ENCODE data around the gene IKBKE. TPM values are rescaled to one million over a fixed set of nuclear protein-coding genes. Genes with fewer than 3 reads are reported as not detected.

The IKBKE gene
- total and polyA plus RNA-seq, 2 donors (not counting 3 experiments of a cell fraction or from before 2014, with no cell fraction given), result 17.9 to 20.7 TPM

DNA sequence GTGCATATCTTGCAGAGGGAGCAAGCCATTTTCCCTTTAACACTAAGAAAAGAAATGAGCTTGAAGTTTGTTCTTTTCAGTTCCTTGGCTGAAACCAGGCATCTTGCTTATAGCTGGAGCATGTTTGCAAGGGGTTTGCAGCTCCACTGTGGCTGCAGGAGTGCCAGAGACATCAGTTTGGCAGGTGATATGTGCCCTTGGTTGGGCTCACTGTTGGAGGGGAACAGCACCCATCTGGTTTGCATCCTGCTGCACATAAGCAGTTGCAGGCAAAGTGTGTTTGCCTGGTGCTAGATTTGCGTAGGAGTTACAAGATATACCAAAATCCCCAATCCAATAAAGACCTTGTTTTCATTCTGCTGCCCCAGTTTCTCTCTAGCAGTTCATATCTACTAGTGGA lies 47.8 kb upstream of the IKBKE start:
- peaks cover 22 to 24% of the 10 kb centered on the region in 2 experiments for H3K36me3 ChIP-seq (ENCODE audit: control insufficient read depth in 2 of 2, extremely low read depth in 1 of 2, insufficient read depth in 2 of 2, low read length in 2 of 2)
- H2AFZ ChIP-seq (ENCODE audit: low read depth, low read length), result no peak overlapping the region
- intact Hi-C loops (cut with micrococcal nuclease), result no loop called here

DNA sequence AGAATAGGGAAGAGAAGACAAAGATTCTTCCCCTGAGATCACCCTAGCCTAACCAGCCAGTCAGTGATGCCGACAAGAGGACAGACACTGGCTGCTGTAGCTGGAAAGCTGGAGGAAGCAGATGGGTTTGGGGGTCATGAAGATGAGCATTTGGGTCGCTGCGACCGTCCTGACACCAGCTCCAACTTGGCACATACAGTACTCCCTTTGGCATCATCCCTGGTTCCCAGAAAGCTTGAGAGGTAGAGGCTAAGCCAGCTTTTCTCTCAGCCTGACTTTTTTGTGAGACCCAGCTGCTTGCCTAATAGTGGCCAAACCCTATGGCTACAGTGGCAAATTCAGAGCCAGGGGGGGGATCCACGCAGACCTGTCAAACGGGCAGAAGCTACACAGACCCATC lies 43.0 kb upstream of the IKBKE start:
- Histone ChIP-seq H3K9me1 (replicated peaks; ENCODE audit: control insufficient read depth, extremely low read depth, insufficient read depth, low read length) (no peaks in the 10 kb centered on the region), H3K4me2 (ENCODE audit: insufficient read depth, low read length) (no peak overlapping the region), H3K27ac (ENCODE audit: insufficient read depth, low read depth, low read length) (no peak overlapping the region), H3K9ac (replicated peaks; ENCODE audit: extremely low read depth, insufficient read depth, low read length) (no peak overlapping the region), H3K27me3 (ENCODE audit: control insufficient read depth in 2 of 2, insufficient read depth in 2 of 2, low read length in 2 of 2) (no peaks in the 10 kb centered on the region), H3K9me3 (replicated peaks; ENCODE audit: control insufficient read depth, insufficient read depth, low read length) (no peaks in the 10 kb centered on the region), H3K36me3 (ENCODE audit: control insufficient read depth in 2 of 2, extremely low read depth in 1 of 2, insufficient read depth in 2 of 2, low read length in 2 of 2) (peaks cover 9 to 16% of the 10 kb centered on the region in 2 experiments), H3K4me3 (replicated peaks in 1 of 3; ENCODE audit: insufficient read depth in 1 of 3, low read depth in 1 of 3, low read length in 3 of 3) (no peak overlapping the region), H3K79me2 (ENCODE audit: control insufficient read depth, insufficient read depth, low read length) (no peaks in the 10 kb centered on the region), H2AFZ (ENCODE audit: low read depth, low read length) (no peak overlapping the region), H4K20me1 (replicated peaks; ENCODE audit: control insufficient read depth, extremely low read depth, insufficient read depth, low read length) (no peaks in the 10 kb centered on the region), H3K4me1 (ENCODE audit: control insufficient read depth, extremely low read depth, insufficient read depth, low read length) (peaks cover 26% of the 10 kb centered on the region)
- no peak for TF ChIP-seq JUN (IDR thresholded peaks at IDR 0.05; ENCODE audit: borderline replicate concordance, insufficient read depth, insufficient read length, low read depth)
- TF ChIP-seq GATA2 (IDR thresholded peaks at IDR 0.05; ENCODE audit: insufficient read depth, insufficient read length, low read depth, low read length), result no peak
- no peak for TF ChIP-seq POLR2AphosphoS5 (IDR thresholded peaks at IDR 0.05; ENCODE audit: insufficient read depth, low read depth, low read length)
- no TSS peak for BruUV-seq (replicated peaks)
- dilution Hi-C loops (cut with MboI; ENCODE audit: extremely low pct_ligation_motif_present, low sequenced_read_pairs) (no loop called here), intact Hi-C loops (cut with micrococcal nuclease) (no loop called here)
- DNase-seq (ENCODE audit: low read depth, low spot score) (no peak), FAIRE-seq (no peak)
- ChIA-PET CTCF (interaction anchor here (1.5 to 1.7 kb wide), 2 partner anchors 9 to 11 kb away, joined by 4 to 6 read pairs; no protein-coding TSS in a partner anchor), POLR2A (no interaction called here)

More for the DNA sequence above, 47.8 kb upstream of the IKBKE start:
- H4K20me1 ChIP-seq (replicated peaks; ENCODE audit: control insufficient read depth, extremely low read depth, insufficient read depth, low read length), result no peaks in the 10 kb centered on the region
- no peak for FAIRE-seq
- H3K4me2 ChIP-seq (ENCODE audit: insufficient read depth, low read length), result no peak overlapping the region
- no peaks in the 10 kb centered on the region for H3K9me1 ChIP-seq (replicated peaks; ENCODE audit: control insufficient read depth, extremely low read depth, insufficient read depth, low read length)
- H3K9me3 ChIP-seq (replicated peaks; ENCODE audit: control insufficient read depth, insufficient read depth, low read length), result no peaks in the 10 kb centered on the region
- no TSS peak for BruUV-seq (replicated peaks)
- no peaks in the 10 kb centered on the region for H3K27me3 ChIP-seq (ENCODE audit: control insufficient read depth in 2 of 2, insufficient read depth in 2 of 2, low read length in 2 of 2)
- ChIA-PET POLR2A (no interaction called here), CTCF (no interaction called here)
- no peak overlapping the region for H3K4me3 ChIP-seq (replicated peaks in 1 of 3; ENCODE audit: insufficient read depth in 1 of 3, low read depth in 1 of 3, low read length in 3 of 3)
- DNase-seq (ENCODE audit: low read depth, low spot score), result no peak
- H3K27ac ChIP-seq (ENCODE audit: insufficient read depth, low read depth, low read length), result no peak overlapping the region
- TF ChIP-seq POLR2AphosphoS5 (IDR thresholded peaks at IDR 0.05; ENCODE audit: insufficient read depth, low read depth, low read length) (no peak), POLR2A (IDR thresholded peaks at IDR 0.05; ENCODE audit: low read depth, low read length) (no peak)
- H3K79me2 ChIP-seq (ENCODE audit: control insufficient read depth, insufficient read depth, low read length), result no peaks in the 10 kb centered on the region
- dilution Hi-C loops (cut with MboI; ENCODE audit: extremely low pct_ligation_motif_present, low sequenced_read_pairs), result no loop called here
- no peaks in the 10 kb centered on the region for H3K4me1 ChIP-seq (ENCODE audit: control insufficient read depth, extremely low read depth, insufficient read depth, low read length)
- H3K9ac ChIP-seq (replicated peaks; ENCODE audit: extremely low read depth, insufficient read depth, low read length), result no peak overlapping the region

All from endothelial cell of umbilical vein (primary cell).